Endothelial cell of umbilical vein (primary cell): ENCODE measurements around the gene TNIK. TPM values are rescaled to one million over a fixed set of nuclear protein-coding genes. Genes with fewer than 3 reads are reported as not detected.

Experiments used
- BruUV-seq: library from RNA; stranded (reverse); fragments of 400-500 nt; replicated peaks from 2 replicates; lab custom pipeline; 2021; lab: Mats Ljungman, UMichigan
- CTCF ChIA-PET: fragments of 300-600, 350-600 bp; sonication (Branson Sonifier 250); formaldehyde crosslinking; loops from one replicate; lab custom pipeline; 2021; ENCODE audit warnings: antibody characterized with exemption, inconsistent platforms; lab: Charles Lee
- POLR2A ChIA-PET: fragments of 300-600, 350-600 bp; sonication (Branson Sonifier 250); formaldehyde crosslinking; loops from one replicate; lab custom pipeline; 2021; ENCODE audit warnings: antibody characterized with exemption, inconsistent platforms; lab: Charles Lee
- DNase-seq: peaks from one replicate; pipeline ENCODE4 v3.0.0-alpha.2; 2011; ENCODE audit warnings: low read depth, low spot score
- FAIRE-seq: peaks from 2 replicates; lab custom pipeline; 2011; peaks lifted over from hg19 to GRCh38; lab: Jason Lieb, UNC
- H2AFZ ChIP-seq: 2 replicates; pipeline ENCODE4 v1.6.0; 2012; ENCODE audit warnings: low read depth, low read length, control low read depth, inconsistent platforms
- H3K27ac ChIP-seq: 2 replicates; pipeline ENCODE4 v1.5.1; 2011; ENCODE audit warnings: low read depth, mild to moderate bottlenecking, control low read depth, low read length, moderate library complexity; ENCODE audit not compliant: insufficient read depth
- H3K27me3 ChIP-seq, 2 experiments: 2 replicates each; pipeline versions ENCODE4 v1.6.0 to v1.6.1; 2011; ENCODE audit warnings: low read length in 2 of 2, mixed read lengths in 1 of 2; ENCODE audit not compliant: control insufficient read depth in 2 of 2, insufficient read depth in 2 of 2
- H3K36me3 ChIP-seq, 2 experiments: 2 replicates in 1 of 2; 3 replicates in 1 of 2; pipeline ENCODE4 v1.5.1; 2011; ENCODE audit warnings: low read length in 2 of 2, mild to moderate bottlenecking in 1 of 2, moderate library complexity in 1 of 2; ENCODE audit not compliant: control insufficient read depth in 2 of 2, insufficient read depth in 2 of 2; ENCODE audit errors: extremely low read depth in 1 of 2
- H3K4me1 ChIP-seq: 3 replicates; pipeline ENCODE4 v1.5.1; 2011; ENCODE audit warnings: mild to moderate bottlenecking, low read length; ENCODE audit not compliant: control insufficient read depth, insufficient read depth; ENCODE audit errors: extremely low read depth
- H3K4me2 ChIP-seq: 2 replicates; pipeline ENCODE4 v1.6.1; 2011; ENCODE audit warnings: low read length, control low read depth, mixed read lengths; ENCODE audit not compliant: insufficient read depth
- H3K4me3 ChIP-seq, 3 experiments: fragments of 200-600 bp in 1 of 3; sonication (generic), shearing (Covaris generic) in 1 of 3; replicated peaks in 1 of 3; 2 replicates each; pipeline ENCODE4 v1.5.1; 2011 to 2016; ENCODE audit warnings: control low read depth in 3 of 3, low read length in 3 of 3, mild to moderate bottlenecking in 2 of 3, inconsistent platforms in 1 of 3, low read depth in 1 of 3, moderate library complexity in 1 of 3; ENCODE audit not compliant: insufficient read depth in 1 of 3
- H3K79me2 ChIP-seq: 2 replicates; pipeline ENCODE4 v1.6.0; 2012; ENCODE audit warnings: low read length, inconsistent platforms; ENCODE audit not compliant: control insufficient read depth, insufficient read depth
- H3K9ac ChIP-seq: replicated peaks from 2 replicates; pipeline ENCODE3; 2011; ENCODE audit warnings: low read length, control low read depth; ENCODE audit not compliant: insufficient read depth; ENCODE audit errors: extremely low read depth
- H3K9me1 ChIP-seq: replicated peaks from 3 replicates; pipeline ENCODE4 v1.6.0; 2011; ENCODE audit warnings: mild to moderate bottlenecking, low read length; ENCODE audit not compliant: control insufficient read depth, insufficient read depth; ENCODE audit errors: extremely low read depth
- H3K9me3 ChIP-seq: replicated peaks from 2 replicates; pipeline ENCODE4 v1.5.1; 2012; ENCODE audit warnings: low read length, inconsistent platforms; ENCODE audit not compliant: control insufficient read depth, insufficient read depth
- H4K20me1 ChIP-seq: replicated peaks from 2 replicates; pipeline ENCODE3; 2011; ENCODE audit warnings: mild to moderate bottlenecking, low read length; ENCODE audit not compliant: control insufficient read depth, insufficient read depth; ENCODE audit errors: extremely low read depth
- CTCF ChIP-seq, 2 donors: IDR thresholded peaks; 1 replicate in 1 of 2; 2 replicates in 1 of 2; pipeline ENCODE4 v1.5.1; 2011; ENCODE audit warnings: low read length in 2 of 2, mild to moderate bottlenecking in 2 of 2, moderate library complexity in 2 of 2, control low read depth in 1 of 2, inconsistent platforms in 1 of 2, low read depth in 1 of 2; ENCODE audit not compliant: insufficient read depth in 1 of 2; ENCODE audit errors: extremely low read depth in 1 of 2
- EZH2 ChIP-seq: IDR thresholded peaks from 2 replicates; pipeline ENCODE4 v1.6.1; 2012; ENCODE audit warnings: borderline replicate concordance, low read depth, mild to moderate bottlenecking, moderate library complexity, low read length, inconsistent platforms; ENCODE audit not compliant: severe bottlenecking
- FOS ChIP-seq: IDR thresholded peaks from 2 replicates; pipeline ENCODE4 v1.6.1; 2011; ENCODE audit warnings: mild to moderate bottlenecking, low read length, moderate library complexity, borderline replicate concordance; ENCODE audit not compliant: insufficient read depth
- GATA2 ChIP-seq: IDR thresholded peaks from 2 replicates; pipeline ENCODE4 v1.7.0; 2011; ENCODE audit warnings: low read depth, mild to moderate bottlenecking, moderate library complexity, mixed read lengths, low read length; ENCODE audit not compliant: insufficient read length, insufficient read depth
- JUN ChIP-seq: IDR thresholded peaks from 2 replicates; pipeline ENCODE4 v1.6.1; 2011; ENCODE audit warnings: borderline replicate concordance, low read depth; ENCODE audit not compliant: insufficient read length, insufficient read depth
- MAX ChIP-seq: IDR thresholded peaks from 2 replicates; pipeline ENCODE4 v1.6.1; 2011; ENCODE audit not compliant: insufficient read depth, insufficient read length
- MYC ChIP-seq: IDR thresholded peaks from one replicate; pipeline ENCODE4 v1.6.1; 2011; ENCODE audit warnings: mild to moderate bottlenecking, low read depth, low read length
- POLR2A ChIP-seq: IDR thresholded peaks from 2 replicates; pipeline ENCODE4 v1.6.1; 2012; ENCODE audit warnings: low read depth, mild to moderate bottlenecking, control low read depth, low read length
- POLR2AphosphoS5 ChIP-seq: IDR thresholded peaks from 2 replicates; pipeline ENCODE4 v1.6.1; 2012; ENCODE audit warnings: low read depth, mild to moderate bottlenecking, control low read depth, low read length, moderate library complexity; ENCODE audit not compliant: insufficient read depth
- dilution Hi-C: fragments of 300-500 bp; cut with MboI; formaldehyde crosslinking; loops from one replicate; pipeline ENCODE4 v1.15.0; 2019; ENCODE audit warnings: low sequenced_read_pairs; ENCODE audit not compliant: extremely low pct_ligation_motif_present
- intact Hi-C: fragments of 100-400 bp; cut with micrococcal nuclease; formaldehyde crosslinking; loops from one replicate; pipeline ENCODE4 v1.10.0; 2022
- polyA plus RNA-seq, 4 experiments: library from polyadenylated mRNA; depleted of rRNA in 3 of 4; stranded (reverse) in 3 of 4; unstranded in 1 of 4; fragments of >200 nt; gene quantifications; 2 replicates each; pipeline versions ENCODE4 v1.2.1 to v1.2.3, GENCODE V29; 2011 to 2012; ENCODE audit warnings: missing spikeins in 1 of 4
- total RNA-seq: library from RNA; stranded (reverse); gene quantifications from 2 replicates; pipeline ENCODE4 v1.2.3, GENCODE V29; 2021

The TNIK gene
- total and polyA plus RNA-seq, 2 donors (not counting 3 experiments of a cell fraction or from before 2014, with no cell fraction given), result 10.9 to 39.7 TPM

GRCh38 chr3:171297951-171298350 is 162.3 kb downstream of the TNIK start:
- Histone ChIP-seq H3K27ac (no peak overlapping the region), H2AFZ (no peak overlapping the region), H3K36me3 (no peaks in the 10 kb centered on the region), H3K27me3 (no peaks in the 10 kb centered on the region), H3K9ac (no peak overlapping the region), H3K4me1 (peaks cover 6% of the 10 kb centered on the region), H3K4me3 (no peak overlapping the region), H4K20me1 (no peaks in the 10 kb centered on the region), H3K9me1 (no peaks in the 10 kb centered on the region), H3K9me3 (no peaks in the 10 kb centered on the region), H3K4me2 (no peak overlapping the region), H3K79me2 (no peaks in the 10 kb centered on the region)
- CTCF ChIA-PET, result interaction anchor here (1.0 kb wide), 1 partner anchor 50 kb away, joined by 4 read pairs; no protein-coding TSS in a partner anchor
- dilution Hi-C loops (no loop called here), intact Hi-C loops (no loop called here)
- POLR2A ChIA-PET, result no interaction called here
- DNase-seq (no peak), FAIRE-seq (no peak)
- TF ChIP-seq MYC (no peak), CTCF (IDR thresholded peaks at IDR 0.05; ENCODE audit: extremely low read depth in 1 of 2, insufficient read depth in 1 of 2, low read depth in 1 of 2, low read length in 2 of 2) (no peak), EZH2 (no peak), POLR2AphosphoS5 (no peak), POLR2A (no peak), MAX (no peak), JUN (no peak), FOS (no peak), GATA2 (no peak)
- no TSS peak for BruUV-seq
